Spinal cord (tissue), 10 donors: Measurements from ENCODE around the gene MORN1. TPM values are rescaled to one million over a fixed set of nuclear protein-coding genes. Genes with fewer than 3 reads are reported as not detected.

Source experiments
- DNase-seq, 6 donors: peaks; one replicate each; pipeline versions ENCODE4 v3.0.0 to v3.0.0-alpha.2; 2013 to 2015; ENCODE audit warnings: low spot score in 6 of 6, low read depth in 4 of 6
- H3K27ac ChIP-seq: one replicate; pipeline ENCODE4 v1.5.1; 2013; ENCODE audit warnings: low read depth, low read length, control low read depth
- H3K27me3 ChIP-seq: one replicate; pipeline ENCODE4 v1.6.1; 2013; ENCODE audit warnings: low read length; ENCODE audit not compliant: control insufficient read depth, insufficient read depth
- H3K36me3 ChIP-seq: one replicate; pipeline ENCODE4 v1.6.1; 2013; ENCODE audit warnings: low read length; ENCODE audit not compliant: control insufficient read depth, insufficient read depth
- H3K4me1 ChIP-seq: one replicate; pipeline ENCODE4 v1.6.1; 2013; ENCODE audit warnings: low read length; ENCODE audit not compliant: control insufficient read depth, insufficient read depth
- H3K4me3 ChIP-seq: one replicate; pipeline ENCODE4 v1.5.1; 2013; ENCODE audit warnings: low read depth, low read length, control low read depth
- H3K9me3 ChIP-seq: one replicate; pipeline ENCODE4 v1.6.1; 2013; ENCODE audit warnings: low read length; ENCODE audit not compliant: control insufficient read depth, insufficient read depth
- WGBS: methylation state at CpG from one replicate; pipeline ENCODE4 v1.1.5; 2013; ENCODE audit warnings: missing lambda C conversion rate; ENCODE audit not compliant: insufficient coverage; 5-methylcytosine and 5-hydroxymethylcytosine counted together
- polyA plus RNA-seq, 2 donors: library from polyadenylated mRNA; unstranded; fragments of 120-200 nt; gene quantifications; one replicate each; pipeline ENCODE4 v1.2.1, GENCODE V29; 2013; ENCODE audit not compliant: insufficient read length in 2 of 2
- total RNA-seq, 2 donors: library from RNA; depleted of rRNA in 1 of 2; stranded (reverse); fragments of 120-200 nt in 1 of 2; fragments of >200 nt in 1 of 2; gene quantifications; one replicate each; pipeline versions ENCODE4 v1.2.3 to v1.2.4, GENCODE V29; 2013 to 2014
- donor health status: healthy.

The MORN1 gene
- total and polyA plus RNA-seq, 4 donors: 8.4 to 17.5 (median 12.8) TPM

GRCh38 chr1:2317230-2318065 is 73.9 kb downstream of the MORN1 start:
- H3K9me3 ChIP-seq: no peaks in the 10 kb centered on the region
- H3K4me1 ChIP-seq: peaks cover 91% of the 10 kb centered on the region
- DNase-seq: no peak
- 82% methylated on average over 32 of the region's 32 CpGs for WGBS
- H3K27me3 ChIP-seq: peaks cover 2% of the 10 kb centered on the region
- H3K4me3 ChIP-seq: no peak overlapping the region
- H3K27ac ChIP-seq: no peak overlapping the region
- H3K36me3 ChIP-seq: peaks cover 17% of the 10 kb centered on the region

GRCh38 chr1:2316451-2316961 is 74.8 kb downstream of the MORN1 start:
- DNase-seq: no peak
- WGBS: 73% methylated on average over 16 of the region's 16 CpGs
- Histone ChIP-seq H3K9me3 (no peaks in the 10 kb centered on the region), H3K4me1 (peaks cover 91% of the 10 kb centered on the region), H3K4me3 (no peak overlapping the region), H3K36me3 (peaks cover 22% of the 10 kb centered on the region), H3K27me3 (peaks cover 2% of the 10 kb centered on the region), H3K27ac (no peak overlapping the region)

- peaks cover 28% of the 10 kb centered on the region for H3K36me3 ChIP-seq
- H3K27ac ChIP-seq: peak overlapping the region; percentile 80
- H3K4me3 ChIP-seq: peak overlapping the region; percentile 20
- peaks cover 91% of the 10 kb centered on the region for H3K4me1 ChIP-seq
- 61% methylated on average over 21 of the region's 21 CpGs for WGBS
- DNase-seq: no peak
- H3K9me3 ChIP-seq: no peaks in the 10 kb centered on the region
- H3K27me3 ChIP-seq: no peaks in the 10 kb centered on the region
These were observed 75.5 kb downstream of the MORN1 start for GRCh38 chr1:2315674-2316450.

GRCh38 chr1:2314803-2315673 is 76.3 kb downstream of the MORN1 start:
- H3K9me3 ChIP-seq: no peaks in the 10 kb centered on the region
- peaks cover 90% of the 10 kb centered on the region for H3K4me1 ChIP-seq
- H3K27ac ChIP-seq: peak overlapping the region; percentile 80
- H3K36me3 ChIP-seq: peaks cover 32% of the 10 kb centered on the region
- 5% methylated on average over 64 of the region's 91 CpGs for WGBS
- peak in 2 of 6 donors; percentile 64 to 76 for DNase-seq
- H3K4me3 ChIP-seq: peak overlapping the region; percentile 20
- H3K27me3 ChIP-seq: no peaks in the 10 kb centered on the region

- H3K4me3 ChIP-seq: peak overlapping the region; percentile 18
- peaks cover 33% of the 10 kb centered on the region for H3K36me3 ChIP-seq
- no peaks in the 10 kb centered on the region for H3K27me3 ChIP-seq
- peak overlapping the region; percentile 78 for H3K27ac ChIP-seq
- peak in 2 of 6 donors; percentile 61 to 81 for DNase-seq
- no peaks in the 10 kb centered on the region for H3K9me3 ChIP-seq
- H3K4me1 ChIP-seq: peaks cover 85% of the 10 kb centered on the region
- WGBS: 13% methylated on average over 38 of the region's 54 CpGs
These were observed 77.0 kb downstream of the MORN1 start for GRCh38 chr1:2314273-2314802.

GRCh38 chr1:2313651-2314261 is 77.6 kb downstream of the MORN1 start:
- Histone ChIP-seq H3K4me3 (no peak overlapping the region), H3K27me3 (no peaks in the 10 kb centered on the region), H3K27ac (peak overlapping the region; percentile 78), H3K9me3 (no peaks in the 10 kb centered on the region), H3K4me1 (peaks cover 80% of the 10 kb centered on the region), H3K36me3 (peaks cover 39% of the 10 kb centered on the region)
- no peak for DNase-seq
- WGBS: 62% methylated on average over 18 of the region's 18 CpGs

- peaks cover 70% of the 10 kb centered on the region for H3K4me1 ChIP-seq
These were observed 78.6 kb downstream of the MORN1 start for GRCh38 chr1:2312515-2313301.

GRCh38 chr1:2312160-2312514 is 79.2 kb downstream of the MORN1 start:
- Histone ChIP-seq H3K27ac (no peak overlapping the region), H3K4me3 (no peak overlapping the region), H3K4me1 (peaks cover 66% of the 10 kb centered on the region), H3K27me3 (no peaks in the 10 kb centered on the region), H3K36me3 (peaks cover 47% of the 10 kb centered on the region), H3K9me3 (no peaks in the 10 kb centered on the region)
- DNase-seq: no peak
- WGBS: 77% methylated on average over 10 of the region's 10 CpGs

More at GRCh38 chr1:2312515-2313301, 78.6 kb downstream of the MORN1 start:
- H3K9me3 ChIP-seq: no peaks in the 10 kb centered on the region
- H3K36me3 ChIP-seq: peaks cover 45% of the 10 kb centered on the region
- no peaks in the 10 kb centered on the region for H3K27me3 ChIP-seq
- no peak overlapping the region for H3K4me3 ChIP-seq
- WGBS: 62% methylated on average over 16 of the region's 24 CpGs
- H3K27ac ChIP-seq: no peak overlapping the region
- peak in 1 of 6 donors; percentile 59 for DNase-seq
